H1 (cell line): ENCODE results near the gene SORBS1. TPM values are rescaled to one million over a fixed set of nuclear protein-coding genes. Genes with fewer than 3 reads are reported as not detected.

Experiments used
- CTCF ChIA-PET: fragments of 300-600 bp; sonication (Branson Sonifier 250); formaldehyde crosslinking; loops from one replicate; lab custom pipeline; 2021; ENCODE audit not compliant: partially characterized antibody; lab: Charles Lee
- POLR2A ChIA-PET: fragments of 300-600 bp; sonication (Branson Sonifier 250); formaldehyde crosslinking; loops from one replicate; lab custom pipeline; 2021; ENCODE audit warnings: inconsistent platforms; ENCODE audit not compliant: partially characterized antibody; lab: Charles Lee
- DNase-seq, 2 experiments: peaks; one replicate each; pipeline versions ENCODE4 v3.0.0 to v3.0.0-alpha.2; 2010 to 2022; ENCODE audit warnings: low spot score in 2 of 2, low read depth in 1 of 2, mixed read lengths in 1 of 2
- FAIRE-seq: peaks from 2 replicates; lab custom pipeline; 2011; peaks lifted over from hg19 to GRCh38; lab: Jason Lieb, UNC
- H2AFZ ChIP-seq: 2 replicates; pipeline ENCODE4 v1.8.1; 2012; ENCODE audit warnings: low read length, inconsistent platforms
- H2AK5ac ChIP-seq: 2 replicates; pipeline ENCODE4 v1.6.1; 2013; ENCODE audit warnings: low read depth, low read length
- H2BK120ac ChIP-seq: replicated peaks from 2 replicates; pipeline ENCODE3; 2013; ENCODE audit warnings: low read depth, low read length, inconsistent platforms
- H2BK12ac ChIP-seq: 2 replicates; pipeline ENCODE4 v1.6.1; 2013; ENCODE audit warnings: low read depth, low read length
- H2BK15ac ChIP-seq: 2 replicates; pipeline ENCODE4 v1.6.1; 2013; ENCODE audit warnings: low read length
- H2BK20ac ChIP-seq: 2 replicates; pipeline ENCODE4 v1.6.1; 2013; ENCODE audit warnings: low read length
- H2BK5ac ChIP-seq: 2 replicates; pipeline ENCODE4 v1.6.1; 2013; ENCODE audit warnings: low read depth, low read length
- H3K14ac ChIP-seq: 2 replicates; pipeline ENCODE4 v1.6.1; 2013; ENCODE audit warnings: inconsistent platforms; ENCODE audit not compliant: insufficient read length
- H3K18ac ChIP-seq: 2 replicates; pipeline ENCODE4 v1.6.1; 2013; ENCODE audit warnings: low read length; ENCODE audit errors: extremely low read depth
- H3K23ac ChIP-seq: 2 replicates; pipeline ENCODE4 v1.6.1; 2013; ENCODE audit warnings: inconsistent platforms; ENCODE audit not compliant: insufficient read length
- H3K23me2 ChIP-seq: 2 replicates; pipeline ENCODE4 v1.6.1; 2013; ENCODE audit warnings: low read depth, low read length
- H3K27ac ChIP-seq: 2 replicates; pipeline ENCODE4 v1.6.1; 2011; ENCODE audit warnings: low read depth, low read length, inconsistent platforms
- H3K27me3 ChIP-seq, 4 experiments: replicated peaks in 1 of 4; 1 replicate in 1 of 4; 2 replicates in 3 of 4; pipeline versions ENCODE4 v1.6.1 to v1.8.1; 2011 to 2013; ENCODE audit warnings: low read length in 3 of 4, mild to moderate bottlenecking in 3 of 4, inconsistent platforms in 2 of 4, mixed read lengths in 2 of 4, moderate library complexity in 1 of 4; ENCODE audit not compliant: control insufficient read depth in 3 of 4, insufficient read depth in 3 of 4; ENCODE audit errors: extremely low read depth in 1 of 4
- H3K36me3 ChIP-seq, 4 experiments: 2 replicates each; pipeline versions ENCODE4 v1.6.1 to v1.8.1; 2011 to 2013; ENCODE audit warnings: mild to moderate bottlenecking in 4 of 4, low read length in 3 of 4, moderate library complexity in 2 of 4, control low read depth in 1 of 4, inconsistent platforms in 1 of 4; ENCODE audit not compliant: insufficient read depth in 4 of 4, control insufficient read depth in 2 of 4
- H3K4ac ChIP-seq: replicated peaks from 2 replicates; pipeline ENCODE3; 2013; ENCODE audit warnings: low read length, low read depth, mixed read lengths, inconsistent platforms; ENCODE audit not compliant: insufficient read length
- H3K4me1 ChIP-seq, 4 experiments: replicated peaks in 1 of 4; 1 replicate in 1 of 4; 2 replicates in 3 of 4; pipeline versions ENCODE4 v1.6.1 to v1.8.1; 2011 to 2013; ENCODE audit warnings: low read length in 3 of 4, inconsistent platforms in 2 of 4, mixed read lengths in 1 of 4; ENCODE audit not compliant: insufficient read depth in 4 of 4, control insufficient read depth in 3 of 4
- H3K4me2 ChIP-seq, 2 experiments: 2 replicates each; pipeline versions ENCODE4 v1.6.1 to v1.8.1; 2011 to 2013; ENCODE audit warnings: low read depth in 2 of 2, low read length in 2 of 2, control low read depth in 1 of 2, inconsistent platforms in 1 of 2, mild to moderate bottlenecking in 1 of 2; ENCODE audit not compliant: insufficient read depth in 1 of 2
- H3K4me3 ChIP-seq, 4 experiments: fragments of 200-600, 300-600 bp in 1 of 4; sonication (generic), shearing (Covaris generic), sonication (Bioruptor Twin) in 1 of 4; 2 replicates each; pipeline versions ENCODE4 v1.5.1 to v1.8.1; 2011 to 2016; ENCODE audit warnings: low read length in 4 of 4, low read depth in 3 of 4, control low read depth in 2 of 4, inconsistent platforms in 2 of 4, mild to moderate bottlenecking in 2 of 4, mixed read lengths in 1 of 4, moderate library complexity in 1 of 4; ENCODE audit not compliant: insufficient read depth in 2 of 4; ENCODE audit errors: extremely low read depth in 1 of 4
- H3K56ac ChIP-seq: replicated peaks from 2 replicates; pipeline ENCODE3; 2013; ENCODE audit warnings: low read depth, mild to moderate bottlenecking, mixed read lengths, low read length, inconsistent platforms; ENCODE audit not compliant: insufficient read length
- H3K79me1 ChIP-seq: 2 replicates; pipeline ENCODE4 v1.6.1; 2013; ENCODE audit warnings: low read depth, low read length, control low read depth
- H3K79me2 ChIP-seq, 2 experiments: 2 replicates each; pipeline versions ENCODE4 v1.6.1 to v1.8.1; 2012 to 2013; ENCODE audit warnings: low read length in 2 of 2, mild to moderate bottlenecking in 2 of 2, inconsistent platforms in 1 of 2; ENCODE audit not compliant: insufficient read depth in 2 of 2, control insufficient read depth in 1 of 2
- H3K9ac ChIP-seq, 4 experiments: replicated peaks in 1 of 4; 1 replicate in 1 of 4; 2 replicates in 3 of 4; pipeline versions ENCODE4 v1.6.1 to v1.8.1; 2011 to 2013; ENCODE audit warnings: low read depth in 3 of 4, low read length in 3 of 4, control low read depth in 2 of 4, mild to moderate bottlenecking in 2 of 4, moderate library complexity in 2 of 4, inconsistent platforms in 1 of 4; ENCODE audit errors: extremely low read depth in 1 of 4
- H3K9me3 ChIP-seq, 2 experiments: 2 replicates each; pipeline versions ENCODE4 v1.6.1 to v1.8.1; 2012 to 2013; ENCODE audit warnings: mild to moderate bottlenecking in 2 of 2, moderate library complexity in 2 of 2, control low read depth in 1 of 2, inconsistent platforms in 1 of 2, low read depth in 1 of 2, low read length in 1 of 2, mixed read lengths in 1 of 2; ENCODE audit not compliant: insufficient read depth in 2 of 2
- H4K20me1 ChIP-seq, 2 experiments: replicated peaks in 1 of 2; 2 replicates each; pipeline versions ENCODE3 to v1.8.1; 2011 to 2013; ENCODE audit warnings: inconsistent platforms in 2 of 2, low read length in 2 of 2, mild to moderate bottlenecking in 1 of 2; ENCODE audit not compliant: insufficient read depth in 2 of 2, control insufficient read depth in 1 of 2
- H4K5ac ChIP-seq: 2 replicates; pipeline ENCODE4 v1.6.1; 2013; ENCODE audit warnings: low read length, low read depth, mixed read lengths, inconsistent platforms; ENCODE audit not compliant: insufficient read length
- H4K8ac ChIP-seq: 2 replicates; pipeline ENCODE4 v1.8.0; 2013; ENCODE audit warnings: mild to moderate bottlenecking, moderate library complexity, low read length, inconsistent platforms; ENCODE audit not compliant: insufficient read depth; ENCODE audit errors: extremely low read depth
- H4K91ac ChIP-seq: replicated peaks from 2 replicates; pipeline ENCODE3; 2013; ENCODE audit warnings: low read length, mixed read lengths, inconsistent platforms; ENCODE audit not compliant: insufficient read length
- EP300 ChIP-seq, 2 experiments: IDR thresholded peaks; 1 replicate in 1 of 2; 2 replicates in 1 of 2; pipeline ENCODE4 v1.6.1; 2011 to 2012; ENCODE audit warnings: low read depth in 2 of 2, low read length in 2 of 2, mild to moderate bottlenecking in 2 of 2, borderline replicate concordance in 1 of 2, inconsistent platforms in 1 of 2, moderate library complexity in 1 of 2
- whole genome bisulfite sequencing, 2 experiments: shearing (Covaris generic) in 1 of 2; methylation state at CpG; one replicate each; pipeline versions ENCODE4 v1.1.6 to v1.1.7; 2013 to 2015; ENCODE audit warnings: low lambda C conversion rate in 2 of 2, mixed read lengths in 2 of 2, inconsistent platforms in 1 of 2, low coverage in 1 of 2, missing lambda C conversion rate in 1 of 2; ENCODE audit not compliant: insufficient replicate concordance in 2 of 2, insufficient coverage in 1 of 2, insufficient read length in 1 of 2; ENCODE audit errors: extremely low coverage in 1 of 2, missing lambda C conversion rate in 1 of 2; 5-methylcytosine and 5-hydroxymethylcytosine counted together
- polyA plus RNA-seq, 7 experiments: library from polyadenylated mRNA; depleted of rRNA in 3 of 7; stranded (reverse) in 5 of 7; unstranded in 2 of 7; fragments of >200 nt in 5 of 7; fragments of 200-250 nt in 2 of 7; gene quantifications; 1 replicate in 5 of 7; 2 replicates in 1 of 7; 4 replicates in 1 of 7; pipeline versions ENCODE4 v1.2.1 to v1.2.3, GENCODE V29; 2011 to 2013; ENCODE audit warnings: missing spikeins in 2 of 7, mixed read lengths in 2 of 7
- total RNA-seq: library from RNA; stranded (reverse); fragmentation: NEBNext Ultra II Directional; extraction: Animal tissue kit (Norgen Biotek cat#: 25700); gene quantifications from 2 replicates; pipeline ENCODE4 v1.2.1, GENCODE V29; 2021
- TF ChIP-seq, protein P1 (sequence below), 3 experiments: IDR thresholded peaks; 1 replicate in 2 of 3; 2 replicates in 1 of 3; pipeline versions ENCODE4 v1.5.1 to v1.6.1; 2011; ENCODE audit warnings: low read length in 3 of 3, mild to moderate bottlenecking in 3 of 3, inconsistent platforms in 2 of 3, low read depth in 1 of 3, moderate library complexity in 1 of 3; ENCODE audit not compliant: insufficient read depth in 1 of 3; ENCODE audit errors: control extremely low read depth in 1 of 3

The SORBS1 gene
- total and polyA plus RNA-seq, 2 of the 8 experiments (the other 6 are each of a cell fraction or from before 2014, with no cell fraction given): 16.0 to 35.0 TPM

DNA sequence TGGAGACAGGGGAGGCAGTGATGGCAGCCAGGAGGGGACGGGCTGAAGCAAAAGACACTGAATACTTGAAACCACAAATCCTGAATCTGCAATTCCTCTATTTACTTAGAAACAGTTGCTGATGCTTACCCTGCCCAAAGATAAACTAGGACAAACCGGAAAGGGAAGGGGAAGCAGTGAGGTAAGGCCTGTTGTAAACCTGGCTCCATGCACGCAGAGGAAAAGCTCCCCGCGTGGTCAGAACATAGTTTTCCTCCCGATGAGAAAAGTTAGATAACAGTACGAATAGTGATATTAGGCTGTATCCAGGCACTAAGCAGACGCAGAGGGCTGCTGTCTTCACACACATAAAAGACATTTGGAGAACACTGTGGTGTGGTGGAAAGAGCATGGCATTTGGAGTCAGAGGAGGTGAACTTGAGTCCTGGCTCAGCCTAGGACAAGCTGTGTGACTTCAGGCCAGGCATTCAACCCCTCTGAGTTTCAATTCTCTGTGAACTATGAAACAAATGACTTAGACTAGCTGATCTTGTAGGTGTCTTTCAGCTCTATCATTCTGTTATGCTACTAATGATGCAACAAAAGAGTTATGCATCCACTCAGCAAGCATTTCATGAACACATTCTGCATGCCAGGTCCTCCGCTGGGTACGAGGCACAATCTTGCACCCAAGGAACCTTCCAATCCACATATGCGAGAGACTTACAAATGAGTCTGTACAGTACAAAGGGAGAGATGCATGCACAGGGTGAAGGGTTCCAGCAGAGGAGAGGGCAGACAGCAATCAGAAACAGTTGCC is 80.9 kb downstream of the SORBS1 start:
- TF ChIP-seq, protein P1, sequence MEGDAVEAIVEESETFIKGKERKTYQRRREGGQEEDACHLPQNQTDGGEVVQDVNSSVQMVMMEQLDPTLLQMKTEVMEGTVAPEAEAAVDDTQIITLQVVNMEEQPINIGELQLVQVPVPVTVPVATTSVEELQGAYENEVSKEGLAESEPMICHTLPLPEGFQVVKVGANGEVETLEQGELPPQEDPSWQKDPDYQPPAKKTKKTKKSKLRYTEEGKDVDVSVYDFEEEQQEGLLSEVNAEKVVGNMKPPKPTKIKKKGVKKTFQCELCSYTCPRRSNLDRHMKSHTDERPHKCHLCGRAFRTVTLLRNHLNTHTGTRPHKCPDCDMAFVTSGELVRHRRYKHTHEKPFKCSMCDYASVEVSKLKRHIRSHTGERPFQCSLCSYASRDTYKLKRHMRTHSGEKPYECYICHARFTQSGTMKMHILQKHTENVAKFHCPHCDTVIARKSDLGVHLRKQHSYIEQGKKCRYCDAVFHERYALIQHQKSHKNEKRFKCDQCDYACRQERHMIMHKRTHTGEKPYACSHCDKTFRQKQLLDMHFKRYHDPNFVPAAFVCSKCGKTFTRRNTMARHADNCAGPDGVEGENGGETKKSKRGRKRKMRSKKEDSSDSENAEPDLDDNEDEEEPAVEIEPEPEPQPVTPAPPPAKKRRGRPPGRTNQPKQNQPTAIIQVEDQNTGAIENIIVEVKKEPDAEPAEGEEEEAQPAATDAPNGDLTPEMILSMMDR (IDR thresholded peaks at IDR 0.05; ENCODE audit: control extremely low read depth in 1 of 3, insufficient read depth in 1 of 3, low read depth in 1 of 3, low read length in 3 of 3): peak in 1 of 3 experiments; percentile 34; a peak in 1 of 4 replicates
- no peak for TF ChIP-seq EP300 (IDR thresholded peaks at IDR 0.05; ENCODE audit: borderline replicate concordance in 1 of 2, low read depth in 2 of 2, low read length in 2 of 2)
- TF ChIP-seq, all 59 proteins: peak for 1
- Histone ChIP-seq H2AFZ (no peak overlapping the region), H2BK5ac (no peak overlapping the region), H3K18ac (no peak overlapping the region), H3K4ac (no peak overlapping the region), H3K4me1 (peaks cover 13 to 31% (median 20%) of the 10 kb centered on the region in 4 experiments), H3K79me2 (peaks cover 0 to 21% of the 10 kb centered on the region in 2 experiments; a peak in 2 of 4 replicates), H3K23ac (no peak overlapping the region), H2BK15ac (peak overlapping the region; percentile 88; the same call in 1 of the 2 replicates), H3K4me3 (no peak overlapping the region), H2BK120ac (no peak overlapping the region), H3K27ac (0 out of 2 replicates have a peak overlapping the region, but pooled peaks have one; percentile 21), H3K4me2 (no peak overlapping the region), H3K14ac (no peak overlapping the region), H4K8ac (no peak overlapping the region), H3K56ac (no peak overlapping the region), H2AK5ac (peak overlapping the region; percentile 91), H3K36me3 (peaks cover 0 to 3% (median 0%) of the 10 kb centered on the region in 4 experiments; a peak in 1 of 8 replicates), H2BK20ac (0 out of 2 replicates have a peak overlapping the region, but pooled peaks have one; percentile 43), H4K5ac (no peak overlapping the region), H3K27me3 (no peaks in the 10 kb centered on the region), H3K9me3 (no peaks in the 10 kb centered on the region), H4K20me1 (no peaks in the 10 kb centered on the region), H3K79me1 (no peaks in the 10 kb centered on the region; the same call in 1 of the 2 replicates), H3K23me2 (no peaks in the 10 kb centered on the region), H2BK12ac (peak overlapping the region; percentile 88), H4K91ac (peak overlapping the region; percentile 31), H3K9ac (no peak overlapping the region)
- POLR2A ChIA-PET: interaction anchor here (1.1 to 1.6 kb wide), 3 partner anchors 34 to 81 kb away, joined by 3 to 5 read pairs (median 4); partner anchors contain the start of gene SORBS1
- WGBS, 2 experiments: 91% methylated on average over 11 of the region's 11 CpGs; no CpG with 5 or more reads in 1 of the 2 experiments
- DNase-seq (no peak), FAIRE-seq (no peak)
- CTCF ChIA-PET: interaction anchor here (1.0 to 7.6 kb wide), 8 partner anchors 9 to 124 kb away, joined by 3 to 61 read pairs (median 4); no protein-coding TSS in a partner anchor
